Smooth muscle cell (in vitro differentiated cells): ENCODE data around the gene ZSCAN23. TPM values are rescaled to one million over a fixed set of nuclear protein-coding genes. Genes with fewer than 3 reads are reported as not detected.

Source experiments
- DNase-seq: peaks from one replicate; lab custom pipeline; 2025; ENCODE audit not compliant: unreplicated experiment; lab: John Stamatoyannopoulos, UW
- H2AFZ ChIP-seq: fragments of 200-600 bp; sonication (generic); 2 replicates; pipeline ENCODE4 v1.6.0; 2016; ENCODE audit warnings: antibody characterized with exemption, low read depth, mild to moderate bottlenecking
- H3F3A ChIP-seq: fragments of 200-600 bp; sonication (generic); 2 replicates; pipeline ENCODE4 v1.6.0; 2017; ENCODE audit warnings: antibody characterized with exemption, low read depth
- H3K27ac ChIP-seq: fragments of 200-600 bp; sonication (generic); 2 replicates; pipeline ENCODE4 v1.5.1; 2016; ENCODE audit warnings: low read depth, mild to moderate bottlenecking
- H3K27me3 ChIP-seq: fragments of 200-600 bp; sonication (generic); 2 replicates; pipeline ENCODE4 v1.6.1; 2016; ENCODE audit warnings: low read depth, mild to moderate bottlenecking
- H3K36me3 ChIP-seq: fragments of 200-600 bp; sonication (generic); 2 replicates; pipeline ENCODE4 v1.5.1; 2016; ENCODE audit warnings: low read depth
- H3K4me1 ChIP-seq: fragments of 200-600 bp; sonication (generic); 2 replicates; pipeline ENCODE4 v1.5.1; 2016; ENCODE audit warnings: low read depth
- H3K4me2 ChIP-seq: fragments of 200-600 bp; sonication (generic); 2 replicates; pipeline ENCODE4 v1.6.0; 2016; ENCODE audit warnings: mild to moderate bottlenecking
- H3K4me3 ChIP-seq: fragments of 200-600 bp; sonication (generic); 2 replicates; pipeline ENCODE4 v1.5.1; 2016; ENCODE audit warnings: mild to moderate bottlenecking
- H3K79me2 ChIP-seq: fragments of 200-600 bp; sonication (generic); 2 replicates; pipeline ENCODE4 v1.6.0; 2016; ENCODE audit warnings: low read depth, mild to moderate bottlenecking
- H3K9ac ChIP-seq: fragments of 200-600 bp; sonication (generic); 2 replicates; pipeline ENCODE4 v1.6.0; 2016; ENCODE audit warnings: low read depth
- H3K9me3 ChIP-seq: fragments of 200-600 bp; sonication (generic); replicated peaks from 2 replicates; pipeline ENCODE4 v1.5.1; 2016; ENCODE audit warnings: low read depth
- H4K20me1 ChIP-seq: fragments of 200-600 bp; sonication (generic); 2 replicates; pipeline ENCODE4 v1.6.0; 2016; ENCODE audit warnings: low read depth
- CTCF ChIP-seq: fragments of 200-600 bp; sonication (generic); IDR thresholded peaks from 2 replicates; pipeline ENCODE4 v1.5.1; 2017; ENCODE audit warnings: borderline replicate concordance, mild to moderate bottlenecking, antibody characterized with exemption; ENCODE audit not compliant: insufficient read depth, poor library complexity, severe bottlenecking
- WGBS: methylation state at CpG from one replicate; pipeline ENCODE4 v1.1.7; 2016; ENCODE audit warnings: low lambda C conversion rate; 5-methylcytosine and 5-hydroxymethylcytosine counted together
- polyA plus RNA-seq: library from polyadenylated mRNA; unstranded; fragments of >200 nt; fragmentation: Nextera tagmentation; extraction: Ambion mirVana; gene quantifications from 2 replicates; pipeline ENCODE4 v1.2.1, GENCODE V29; 2016
- small RNA-seq: library from RNA; depleted of rRNA; stranded (forward); fragments of <200 nt; gene quantifications from one replicate; pipeline ENCODE3, GENCODE V24; 2014
- total RNA-seq: library from RNA; depleted of rRNA; stranded (reverse); fragments of >200 nt; gene quantifications from 2 replicates; pipeline ENCODE4 v1.2.3, GENCODE V29; 2014

Gene ZSCAN23
- total and polyA plus RNA-seq, 2 experiments from 2014 or later, result 0.94 to 1.6 TPM

GRCh38 chr6:28390688-28391087, 52.6 kb downstream of the ZSCAN23 start:
- H3K9ac ChIP-seq, result peak overlapping the region; percentile 31

DNA sequence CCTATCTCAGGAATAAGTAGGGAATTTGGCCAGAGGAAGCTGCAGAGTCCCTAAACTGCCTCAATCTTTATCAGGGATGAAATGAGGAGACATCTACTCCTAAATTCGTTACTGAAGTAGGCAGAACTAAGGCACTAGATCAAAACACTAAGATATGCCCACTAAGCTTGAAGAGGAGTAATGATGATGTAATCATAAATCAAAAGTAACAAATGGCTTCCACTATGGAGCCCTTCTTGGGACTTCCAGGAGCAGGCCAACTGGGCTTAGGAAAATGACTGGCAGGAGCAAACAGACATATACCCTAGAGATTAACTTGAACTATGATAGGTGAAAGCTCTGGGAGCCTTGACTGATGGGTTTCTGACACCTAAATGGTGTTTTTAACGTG, 59.2 kb downstream of the ZSCAN23 start:
- peak overlapping the region; percentile 49 for H3K9ac ChIP-seq
- H3K4me1 ChIP-seq, result peaks cover 6% of the 10 kb centered on the region
- no peak overlapping the region for H3K4me2 ChIP-seq
- no peak overlapping the region for H3K4me3 ChIP-seq
- peaks cover 29% of the 10 kb centered on the region for H3K36me3 ChIP-seq
- H3K27ac ChIP-seq, result peak overlapping the region; percentile 60
- H3F3A ChIP-seq, result peaks cover 10% of the 10 kb centered on the region
- 75% methylated on average over 2 of the region's 2 CpGs for WGBS
- H2AFZ ChIP-seq, result no peak overlapping the region
- H4K20me1 ChIP-seq, result no peaks in the 10 kb centered on the region
- H3K27me3 ChIP-seq, result no peaks in the 10 kb centered on the region
- H3K9me3 ChIP-seq, result peaks cover 5% of the 10 kb centered on the region
- no peak for DNase-seq
- H3K79me2 ChIP-seq, result peaks cover 19% of the 10 kb centered on the region
- no peak for TF ChIP-seq CTCF

More at GRCh38 chr6:28390688-28391087, 52.6 kb downstream of the ZSCAN23 start:
- Histone ChIP-seq H3K4me1 (no peaks in the 10 kb centered on the region), H3K79me2 (peaks cover 45% of the 10 kb centered on the region), H3K27me3 (no peaks in the 10 kb centered on the region), H3K36me3 (peaks cover 29% of the 10 kb centered on the region), H3K4me2 (no peak overlapping the region), H3K4me3 (no peak overlapping the region), H3F3A (no peaks in the 10 kb centered on the region), H2AFZ (no peak overlapping the region), H3K27ac (peak overlapping the region; percentile 72), H4K20me1 (peaks cover 20% of the 10 kb centered on the region), H3K9me3 (no peaks in the 10 kb centered on the region)
- no peak for TF ChIP-seq CTCF
- no peak for DNase-seq
- WGBS, result 60% methylated on average over 8 of the region's 8 CpGs

DNA sequence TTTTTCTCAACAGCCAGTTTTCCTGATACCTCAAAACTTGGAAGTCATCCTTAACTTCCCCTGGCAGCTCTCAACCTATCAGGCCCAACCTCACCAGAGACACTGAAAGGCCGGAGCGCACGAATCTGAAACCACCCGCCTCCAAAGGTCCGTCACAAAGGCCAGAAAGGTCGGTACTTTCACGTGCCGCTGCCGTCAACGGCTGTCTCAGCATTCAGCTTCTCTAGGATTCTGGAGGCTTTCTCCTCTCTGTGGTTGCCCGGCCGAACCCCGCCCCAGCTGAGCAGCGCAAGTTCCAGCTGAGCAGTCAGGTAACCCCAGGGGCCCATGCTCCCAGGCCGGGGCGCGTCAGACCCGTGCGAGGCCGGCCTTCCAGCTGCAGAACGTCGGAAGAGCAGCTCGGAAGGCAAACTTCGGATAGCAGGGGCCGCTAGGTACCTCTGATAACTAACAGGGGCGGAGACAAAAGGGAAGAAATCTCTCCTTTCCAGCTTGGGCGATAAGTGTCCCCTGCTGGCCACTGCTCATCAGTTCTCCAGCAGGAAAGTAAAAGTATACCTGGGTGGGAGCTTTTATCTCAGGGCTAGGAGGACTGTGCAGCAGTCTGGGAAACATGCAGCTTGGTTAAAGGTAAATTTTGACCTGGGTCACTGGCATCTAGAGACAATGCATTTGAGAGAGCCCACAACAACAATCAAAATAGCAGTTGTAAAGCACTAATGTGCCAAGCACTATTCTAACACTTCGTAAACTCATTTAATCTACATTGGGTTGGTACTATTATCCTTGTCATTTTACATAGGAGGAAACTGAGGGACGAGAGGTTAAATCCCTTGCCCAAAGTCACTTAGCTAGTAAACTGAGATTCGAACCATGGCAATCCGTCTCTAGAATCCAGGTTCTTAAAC, 59.8 kb downstream of the ZSCAN23 start:
- peak overlapping the region; percentile 49 for H3K9ac ChIP-seq
- no peaks in the 10 kb centered on the region for H3K27me3 ChIP-seq
- WGBS, result 13% methylated on average over 31 of the region's 31 CpGs
- H3F3A ChIP-seq, result peaks cover 10% of the 10 kb centered on the region
- DNase-seq, result peak; percentile 30
- peak overlapping the region; percentile 81 for H2AFZ ChIP-seq
- peak overlapping the region; percentile 60 for H3K27ac ChIP-seq
- H3K4me1 ChIP-seq, result peaks cover 6% of the 10 kb centered on the region
- H3K4me3 ChIP-seq, result peak overlapping the region; percentile 64
- no peaks in the 10 kb centered on the region for H4K20me1 ChIP-seq
- H3K4me2 ChIP-seq, result peak overlapping the region; percentile 84
- peaks cover 17% of the 10 kb centered on the region for H3K79me2 ChIP-seq
- peaks cover 11% of the 10 kb centered on the region for H3K9me3 ChIP-seq
- peaks cover 27% of the 10 kb centered on the region for H3K36me3 ChIP-seq
- TF ChIP-seq CTCF, result peak; percentile 45

Small RNA genes within 50 kb of the gene (small RNA-seq; reads per million reads assigned to genes)
- not detected for gene RNU2-45P

Other genes starting within 250 kb of the ZSCAN23 start
- gene ZSCAN9, start 218.2 kb downstream of the ZSCAN23 start, total RNA-seq, result 18.3 and 18.4 TPM in 2 replicates
- gene ZSCAN9, start 218.2 kb downstream of the ZSCAN23 start, polyA plus RNA-seq, result 7.3 and 12.4 TPM in 2 replicates
- 4.5 and 5.1 TPM in 2 replicates for gene ZKSCAN4, start 191.2 kb downstream of the ZSCAN23 start, total RNA-seq
- gene ZKSCAN4, start 191.2 kb downstream of the ZSCAN23 start, polyA plus RNA-seq, result 5.2 TPM in 2 replicates
- not detected in 2 replicates for gene NKAPL, start 184.2 kb downstream of the ZSCAN23 start, total RNA-seq
- gene NKAPL, start 184.2 kb downstream of the ZSCAN23 start, polyA plus RNA-seq, result 0.18 and 0.28 TPM in 2 replicates
- 16.1 and 22.4 TPM in 2 replicates for gene ZSCAN26, start 176.3 kb downstream of the ZSCAN23 start, total RNA-seq
- gene ZSCAN26, start 176.3 kb downstream of the ZSCAN23 start, polyA plus RNA-seq, result 7.0 and 10.7 TPM in 2 replicates
- gene PGBD1, start 161.9 kb downstream of the ZSCAN23 start, total RNA-seq, result 9.2 and 15.1 TPM in 2 replicates
- 8.1 and 9.7 TPM in 2 replicates for gene PGBD1, start 161.9 kb downstream of the ZSCAN23 start, polyA plus RNA-seq
- 1.5 and 1.9 TPM in 2 replicates for gene ZSCAN31, start 107.3 kb downstream of the ZSCAN23 start, total RNA-seq
- 1.1 and 6.2 TPM in 2 replicates for gene ZSCAN31, start 107.3 kb downstream of the ZSCAN23 start, polyA plus RNA-seq
- gene ZKSCAN3, start 93.5 kb downstream of the ZSCAN23 start, total RNA-seq, result 5.2 and 7.9 TPM in 2 replicates
- gene ZKSCAN3, start 93.5 kb downstream of the ZSCAN23 start, polyA plus RNA-seq, result 1.7 and 3.6 TPM in 2 replicates
- gene ZSCAN12, start 43.7 kb downstream of the ZSCAN23 start, total RNA-seq, result 6.6 and 6.8 TPM in 2 replicates
- gene ZSCAN12, start 43.7 kb downstream of the ZSCAN23 start, polyA plus RNA-seq, result 1.3 and 3.2 TPM in 2 replicates
- gene GPX6, start 72.3 kb upstream of the ZSCAN23 start, total RNA-seq, result not detected in 2 replicates
- gene GPX6, start 72.3 kb upstream of the ZSCAN23 start, polyA plus RNA-seq, result not detected in 2 replicates
- 2.3 and 12.8 TPM in 2 replicates for gene GPX5, start 82.4 kb upstream of the ZSCAN23 start, total RNA-seq
- 6.5 and 9.5 TPM in 2 replicates for gene GPX5, start 82.4 kb upstream of the ZSCAN23 start, polyA plus RNA-seq